ENCODE data around the gene ZP3. TPM values are rescaled to one million over a fixed set of nuclear protein-coding genes. Genes with fewer than 3 reads are reported as not detected.
"Not testable (repeated sequence)": the region's sequence is repeated elsewhere in the genome, so short reads cannot be mapped to it uniquely, and the experiment has no call there.

ZP3 gene
- total RNA-seq, 6 experiments from 2014 or later: 17.5 to 30.4 (median 25.6) TPM

GRCh38 chr7:76408121-76408560, 16.6 kb upstream of the ZP3 start:
- no peak overlapping the region for H3K27ac Mint-ChIP-seq
- H3K9me3 Mint-ChIP-seq: no peaks in the 10 kb centered on the region
- TF ChIP-seq, protein P1, sequence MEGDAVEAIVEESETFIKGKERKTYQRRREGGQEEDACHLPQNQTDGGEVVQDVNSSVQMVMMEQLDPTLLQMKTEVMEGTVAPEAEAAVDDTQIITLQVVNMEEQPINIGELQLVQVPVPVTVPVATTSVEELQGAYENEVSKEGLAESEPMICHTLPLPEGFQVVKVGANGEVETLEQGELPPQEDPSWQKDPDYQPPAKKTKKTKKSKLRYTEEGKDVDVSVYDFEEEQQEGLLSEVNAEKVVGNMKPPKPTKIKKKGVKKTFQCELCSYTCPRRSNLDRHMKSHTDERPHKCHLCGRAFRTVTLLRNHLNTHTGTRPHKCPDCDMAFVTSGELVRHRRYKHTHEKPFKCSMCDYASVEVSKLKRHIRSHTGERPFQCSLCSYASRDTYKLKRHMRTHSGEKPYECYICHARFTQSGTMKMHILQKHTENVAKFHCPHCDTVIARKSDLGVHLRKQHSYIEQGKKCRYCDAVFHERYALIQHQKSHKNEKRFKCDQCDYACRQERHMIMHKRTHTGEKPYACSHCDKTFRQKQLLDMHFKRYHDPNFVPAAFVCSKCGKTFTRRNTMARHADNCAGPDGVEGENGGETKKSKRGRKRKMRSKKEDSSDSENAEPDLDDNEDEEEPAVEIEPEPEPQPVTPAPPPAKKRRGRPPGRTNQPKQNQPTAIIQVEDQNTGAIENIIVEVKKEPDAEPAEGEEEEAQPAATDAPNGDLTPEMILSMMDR (IDR thresholded peaks at IDR 0.05): no peak
- no peaks in the 10 kb centered on the region for H3K36me3 Mint-ChIP-seq (ENCODE audit: low read depth)
- peaks cover 14% of the 10 kb centered on the region for H3K27me3 Mint-ChIP-seq (ENCODE audit: insufficient read depth)
- no peak for DNase-seq
- H3K4me1 Mint-ChIP-seq (ENCODE audit: low read depth): no peaks in the 10 kb centered on the region; the same call in 1 of the 2 replicates
- H3K4me3 Mint-ChIP-seq: no peak overlapping the region

GRCh38 chr7:76409537-76409936, 15.2 kb upstream of the ZP3 start, which contains the start of gene SSC4D:
Gene SSC4D, minus strand, starts transcription at chr7:76409697. Its CDS starts 5,258 bp downstream, at chr7:76404439.
- Mint-ChIP-seq H3K9me3 (no peaks in the 10 kb centered on the region), H3K4me3 (no peak within 1 kb of the TSS), H3K4me1 (ENCODE audit: low read depth) (no peaks in the 10 kb centered on the region), H3K27me3 (ENCODE audit: insufficient read depth) (peaks cover 13% of the 10 kb centered on the region), H3K27ac (no peak within 1 kb of the TSS), H3K36me3 (ENCODE audit: low read depth) (no peaks in the 10 kb centered on the region)
- DNase-seq: no peak
- TF ChIP-seq, protein P1 (IDR thresholded peaks at IDR 0.05): no peak

GRCh38 chr7:76411626-76412025, 13.1 kb upstream of the ZP3 start:
- no peaks in the 10 kb centered on the region for H3K9me3 Mint-ChIP-seq
- no peak overlapping the region for H3K27ac Mint-ChIP-seq
- no peaks in the 10 kb centered on the region for H3K36me3 Mint-ChIP-seq (ENCODE audit: low read depth)
- peaks cover 13% of the 10 kb centered on the region for H3K27me3 Mint-ChIP-seq (ENCODE audit: insufficient read depth)
- no peak overlapping the region for H3K4me3 Mint-ChIP-seq
- DNase-seq: no peak
- TF ChIP-seq, protein P1 (IDR thresholded peaks at IDR 0.05): no peak
- H3K4me1 Mint-ChIP-seq (ENCODE audit: low read depth): no peaks in the 10 kb centered on the region

- TF ChIP-seq, protein P1 (IDR thresholded peaks at IDR 0.05): no peak
- no peaks in the 10 kb centered on the region for H3K4me1 Mint-ChIP-seq (ENCODE audit: low read depth)
- H3K9me3 Mint-ChIP-seq: no peaks in the 10 kb centered on the region
- no peaks in the 10 kb centered on the region for H3K36me3 Mint-ChIP-seq (ENCODE audit: low read depth)
- H3K27me3 Mint-ChIP-seq (ENCODE audit: insufficient read depth): peaks cover 13% of the 10 kb centered on the region
- H3K27ac Mint-ChIP-seq: no peak overlapping the region
- no peak for DNase-seq
- H3K4me3 Mint-ChIP-seq: no peak overlapping the region
Measured at GRCh38 chr7:76412249-76412648, 12.5 kb upstream of the ZP3 start.

DNA sequence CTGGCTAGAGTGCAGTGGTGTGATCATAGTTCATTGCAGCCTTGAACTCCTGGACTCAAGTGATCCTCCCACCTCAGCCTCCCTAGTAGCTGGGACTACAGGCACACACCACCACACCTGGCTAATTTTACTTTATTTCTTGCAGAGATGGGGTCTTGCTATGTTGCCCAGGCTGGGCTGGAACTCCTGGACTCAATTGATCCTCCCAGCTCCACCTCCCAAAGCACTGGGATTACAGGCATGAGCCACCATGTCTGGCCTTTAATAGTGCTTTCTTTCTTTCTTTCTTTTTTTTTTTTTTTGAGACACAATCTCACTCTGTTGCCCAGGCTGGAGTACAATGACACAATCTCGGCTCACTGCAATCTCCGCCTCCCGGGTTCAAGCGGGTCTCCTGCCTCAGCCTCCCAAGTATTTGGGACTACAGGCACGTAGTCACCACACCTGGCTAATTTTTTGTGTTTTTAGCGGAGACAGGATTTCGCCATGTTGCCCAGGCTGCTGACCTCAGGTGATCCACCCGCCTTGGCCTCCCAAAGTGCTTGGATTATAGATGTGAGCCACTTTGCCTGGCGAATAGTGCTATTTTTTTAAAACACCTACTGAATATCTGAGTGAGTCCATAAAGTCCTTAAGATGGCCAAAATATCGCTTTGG, 7.0 kb upstream of the ZP3 start:
- H3K4me3 Mint-ChIP-seq; H3K27ac Mint-ChIP-seq; DNase-seq; H3K36me3 Mint-ChIP-seq (ENCODE audit: low read depth); H3K27me3 Mint-ChIP-seq (ENCODE audit: insufficient read depth); H3K9me3 Mint-ChIP-seq: not testable (repeated sequence)
- peaks cover 28% of the 10 kb centered on the region for H3K4me1 Mint-ChIP-seq (ENCODE audit: low read depth)

DNA sequence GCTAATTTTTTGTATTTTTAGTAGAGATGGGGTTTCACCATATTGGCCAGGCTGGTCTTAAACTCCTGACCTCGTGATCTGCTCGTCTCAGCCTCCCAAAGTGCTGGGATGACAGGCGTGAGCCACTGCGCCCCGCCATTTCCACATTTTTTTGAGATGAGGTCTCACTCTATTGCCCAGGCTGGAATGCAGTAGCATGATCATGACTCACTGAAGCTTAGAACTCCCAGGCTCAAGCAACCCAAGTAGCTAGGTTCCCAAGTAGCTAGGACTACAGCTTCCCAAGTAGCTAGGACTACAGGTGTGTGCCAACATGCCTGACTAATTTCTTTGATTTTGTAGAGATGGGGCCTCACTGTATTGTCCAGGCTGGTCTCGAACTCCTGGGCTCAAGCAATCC, 3.7 kb upstream of the ZP3 start:
- H3K27me3 Mint-ChIP-seq (ENCODE audit: insufficient read depth); H3K9me3 Mint-ChIP-seq; H3K36me3 Mint-ChIP-seq (ENCODE audit: low read depth): not testable (repeated sequence)
- peak; percentile 96 for DNase-seq
- Mint-ChIP-seq H3K4me1 (ENCODE audit: low read depth) (peaks cover 43% of the 10 kb centered on the region), H3K4me3 (peak overlapping the region; percentile 49; the same call in 1 of the 2 replicates), H3K27ac (peak overlapping the region; percentile 92)

All from HFFc6 (cell line).